Thyroid gland (tissue), 4 donors: ENCODE measurements around the gene TSC22D1. TPM values are rescaled to one million over a fixed set of nuclear protein-coding genes. Genes with fewer than 3 reads are reported as not detected.
A peak's percentile ranks its signal among the peaks of the same experiment; 100 is the strongest.

Experiments
- DNase-seq, 2 donors: peaks; one replicate each; pipeline ENCODE4 v3.0.0-alpha.2; 2019
- H3K27ac ChIP-seq, 3 donors: fragments of 200-600 bp; sonication (generic); 1 replicate in 2 of 3; 2 replicates in 1 of 3; pipeline ENCODE4 v1.5.1; 2016 to 2019; ENCODE audit warnings: mild to moderate bottlenecking in 1 of 3, moderate library complexity in 1 of 3
- H3K27me3 ChIP-seq: fragments of 200-600 bp; sonication (generic); one replicate; pipeline ENCODE4 v1.5.1; 2019
- H3K36me3 ChIP-seq, 2 donors: fragments of 200-600 bp; sonication (generic); one replicate each; pipeline ENCODE4 v1.5.1; 2016 to 2019
- H3K4me1 ChIP-seq, 2 donors: fragments of 200-600 bp; sonication (generic); one replicate each; pipeline ENCODE4 v1.5.1; 2017 to 2019
- H3K4me3 ChIP-seq, 3 donors: fragments of 200-600 bp; sonication (generic); replicated peaks in 1 of 3; 1 replicate in 2 of 3; 2 replicates in 1 of 3; pipeline ENCODE4 v1.5.1; 2016; ENCODE audit warnings: mild to moderate bottlenecking in 1 of 3
- H3K9me3 ChIP-seq: fragments of 200-600 bp; sonication (generic); one replicate; pipeline ENCODE4 v1.5.1; 2017
- CTCF ChIP-seq, 6 experiments: fragments of 200-600 bp in 3 of 6; fragments of 450-650 bp in 3 of 6; sonication (generic) in 3 of 6; IDR thresholded peaks; one replicate each; pipeline ENCODE4 v1.5.1; 2016 to 2019; ENCODE audit warnings: antibody characterized with exemption in 6 of 6, mild to moderate bottlenecking in 2 of 6, inconsistent platforms in 1 of 6, moderate library complexity in 1 of 6
- POLR2A ChIP-seq, 2 donors: fragments of 450-650 bp; IDR thresholded peaks; one replicate each; pipeline ENCODE4 v1.6.1; 2017; ENCODE audit warnings: antibody characterized with exemption in 2 of 2, mild to moderate bottlenecking in 2 of 2, moderate library complexity in 1 of 2
- WGBS, 2 donors: methylation state at CpG; one replicate each; pipeline ENCODE4 v1.1.5; 2017; 5-methylcytosine and 5-hydroxymethylcytosine counted together
- intact Hi-C: fragments of 100-400 bp; cut with DNase I; formaldehyde crosslinking; loops from one replicate; pipeline ENCODE4 v1.15.1; 2023
- total RNA-seq, 4 donors: library from RNA; depleted of rRNA; stranded (reverse); fragments of >200 nt; gene quantifications; one replicate each; pipeline ENCODE4 v1.2.3, GENCODE V29; 2016

Gene TSC22D1
- total RNA-seq, 4 donors from 2014 or later, result 78.0 to 103 (median 90.5) TPM

GRCh38 chr13:44578067-44578400 lies 1.9 kb upstream of the TSC22D1 start:
- Histone ChIP-seq H3K36me3 (no peaks in the 10 kb centered on the region), H3K4me3 (peak overlapping the region; percentile 52 to 88 (median 74)), H3K4me1 (peaks cover 18 to 21% of the 10 kb centered on the region in 2 donors), H3K27me3 (no peaks in the 10 kb centered on the region), H3K27ac (peak overlapping the region; percentile 86 to 99 (median 97)), H3K9me3 (no peaks in the 10 kb centered on the region)
- TF ChIP-seq POLR2A (IDR thresholded peaks at IDR 0.05) (no peak), CTCF (IDR thresholded peaks at IDR 0.05) (no peak)
- 6 to 7% methylated on average over 8 to 15 of the region's 15 CpGs for WGBS, 2 donors
- intact Hi-C loops, result loop anchor here (10.0 kb wide), 2 partner anchors 83 to 407 kb away; partner anchors contain the start of genes GPALPP1 and NUFIP1
- no peak for DNase-seq

GRCh38 chr13:44577236-44578066 lies 1.3 kb upstream of the TSC22D1 start:
- H3K27ac ChIP-seq, result peak overlapping the region; percentile 86 to 99 (median 97)
- no peaks in the 10 kb centered on the region for H3K36me3 ChIP-seq
- H3K4me3 ChIP-seq, result peak overlapping the region; percentile 67 to 88 (median 74)
- TF ChIP-seq POLR2A (IDR thresholded peaks at IDR 0.05), result peak in 1 of 2 donors; percentile 79
- no peak for TF ChIP-seq CTCF (IDR thresholded peaks at IDR 0.05)
- 1% methylated on average over 33 to 40 of the region's 94 CpGs for WGBS, 2 donors
- H3K27me3 ChIP-seq, result no peaks in the 10 kb centered on the region
- DNase-seq, result peak; percentile 98
- H3K9me3 ChIP-seq, result no peaks in the 10 kb centered on the region
- peaks cover 18 to 21% of the 10 kb centered on the region in 2 donors for H3K4me1 ChIP-seq
- intact Hi-C loops, result loop anchor here (10.0 kb wide), 2 partner anchors 83 to 407 kb away; partner anchors contain the start of genes GPALPP1 and NUFIP1

GRCh38 chr13:44576351-44577235 lies 463 bp upstream of the TSC22D1 start:
- H3K27me3 ChIP-seq, result no peaks in the 10 kb centered on the region
- H3K9me3 ChIP-seq, result no peaks in the 10 kb centered on the region
- H3K4me3 ChIP-seq, result peak overlapping the region; percentile 67 to 88 (median 74)
- no peak for TF ChIP-seq CTCF (IDR thresholded peaks at IDR 0.05)
- TF ChIP-seq POLR2A (IDR thresholded peaks at IDR 0.05), result no peak
- 0 to 1% methylated on average over 16 to 38 of the region's 111 CpGs for WGBS, 2 donors
- DNase-seq, result peak; percentile 21 to 37
- no peaks in the 10 kb centered on the region for H3K36me3 ChIP-seq
- intact Hi-C loops, result loop anchor here (10.0 kb wide), 2 partner anchors 82 to 408 kb away; partner anchors contain the start of genes GPALPP1 and NUFIP1
- peaks cover 18 to 21% of the 10 kb centered on the region in 2 donors for H3K4me1 ChIP-seq
- peak overlapping the region; percentile 86 to 99 (median 97) for H3K27ac ChIP-seq

- DNase-seq, result no peak
- Histone ChIP-seq H3K9me3 (no peaks in the 10 kb centered on the region), H3K4me3 (no peak overlapping the region), H3K4me1 (peaks cover 18 to 21% of the 10 kb centered on the region in 2 donors), H3K27me3 (no peaks in the 10 kb centered on the region), H3K36me3 (no peaks in the 10 kb centered on the region), H3K27ac (no peak overlapping the region)
- intact Hi-C loops, result loop anchor here (10.0 kb wide), 2 partner anchors 80 to 410 kb away; partner anchors contain the start of genes GPALPP1 and NUFIP1
- 100% methylated on average over 1 of the region's 1 CpG for WGBS, 2 donors
- TF ChIP-seq CTCF (IDR thresholded peaks at IDR 0.05), result no peak
- TF ChIP-seq POLR2A (IDR thresholded peaks at IDR 0.05), result no peak
Measured at GRCh38 chr13:44575035-44575434, 1.1 kb downstream of the TSC22D1 start.
